ENCODE data around the gene SMIM38. TPM values are rescaled to one million over a fixed set of nuclear protein-coding genes. Genes with fewer than 3 reads are reported as not detected.

SMIM38 gene
- total RNA-seq, 1 donor from 2014 or later = 0.32 TPM

- H3K4me3 Mint-ChIP-seq (ENCODE audit: unreplicated experiment) = no peak overlapping the region
- TF ChIP-seq, protein P1, sequence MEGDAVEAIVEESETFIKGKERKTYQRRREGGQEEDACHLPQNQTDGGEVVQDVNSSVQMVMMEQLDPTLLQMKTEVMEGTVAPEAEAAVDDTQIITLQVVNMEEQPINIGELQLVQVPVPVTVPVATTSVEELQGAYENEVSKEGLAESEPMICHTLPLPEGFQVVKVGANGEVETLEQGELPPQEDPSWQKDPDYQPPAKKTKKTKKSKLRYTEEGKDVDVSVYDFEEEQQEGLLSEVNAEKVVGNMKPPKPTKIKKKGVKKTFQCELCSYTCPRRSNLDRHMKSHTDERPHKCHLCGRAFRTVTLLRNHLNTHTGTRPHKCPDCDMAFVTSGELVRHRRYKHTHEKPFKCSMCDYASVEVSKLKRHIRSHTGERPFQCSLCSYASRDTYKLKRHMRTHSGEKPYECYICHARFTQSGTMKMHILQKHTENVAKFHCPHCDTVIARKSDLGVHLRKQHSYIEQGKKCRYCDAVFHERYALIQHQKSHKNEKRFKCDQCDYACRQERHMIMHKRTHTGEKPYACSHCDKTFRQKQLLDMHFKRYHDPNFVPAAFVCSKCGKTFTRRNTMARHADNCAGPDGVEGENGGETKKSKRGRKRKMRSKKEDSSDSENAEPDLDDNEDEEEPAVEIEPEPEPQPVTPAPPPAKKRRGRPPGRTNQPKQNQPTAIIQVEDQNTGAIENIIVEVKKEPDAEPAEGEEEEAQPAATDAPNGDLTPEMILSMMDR (IDR thresholded peaks at IDR 0.05; ENCODE audit: partially characterized antibody, unreplicated experiment) = no peak
- peaks cover 7% of the 10 kb centered on the region for H3K27me3 Mint-ChIP-seq (ENCODE audit: unreplicated experiment)
Measured at GRCh38 chr11:69122326-69122629, 33.5 kb upstream of the SMIM38 start.

DNA sequence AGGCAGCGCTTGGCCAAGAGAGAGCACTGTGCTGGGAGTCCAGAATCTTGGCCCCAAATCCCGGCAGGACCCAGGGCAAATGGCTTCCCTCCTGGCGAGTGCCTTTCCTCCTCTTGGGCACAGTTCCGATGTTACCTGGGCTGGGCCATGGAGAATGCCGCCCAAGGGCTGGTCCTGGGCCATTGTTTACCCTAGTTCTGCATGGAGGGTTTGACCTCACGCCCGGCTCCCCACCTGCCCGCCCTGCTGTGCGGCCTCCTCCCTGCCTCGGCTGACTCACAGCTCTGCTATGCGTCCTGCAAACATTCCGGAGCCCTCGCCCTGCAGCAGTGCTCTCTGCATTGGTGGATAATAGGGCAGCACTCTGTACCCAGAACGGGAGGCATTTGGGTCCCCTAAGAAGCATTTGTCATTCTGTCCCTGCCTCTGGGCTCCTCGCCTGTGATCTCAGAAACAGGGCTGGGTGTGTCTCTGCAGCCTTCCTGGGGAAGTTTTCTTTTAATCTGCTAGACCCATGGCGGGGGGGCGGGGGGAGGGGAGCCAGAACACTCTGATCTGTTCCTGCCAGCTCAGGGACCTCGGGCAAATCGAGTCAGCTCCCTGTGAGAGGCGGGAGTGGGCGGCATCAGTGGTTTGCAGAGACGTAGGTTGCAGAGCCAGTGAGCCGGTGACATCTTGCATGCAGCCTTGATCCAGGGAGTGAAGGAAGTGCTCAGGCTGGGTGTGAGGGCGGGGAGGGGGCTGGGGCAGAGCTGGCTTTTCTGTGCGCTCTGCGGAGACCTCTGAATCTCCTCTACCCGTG, 32.9 kb upstream of the SMIM38 start:
- DNase-seq = no peak
- H3K9me3 Mint-ChIP-seq (ENCODE audit: unreplicated experiment) = peaks cover 3% of the 10 kb centered on the region
- H3K4me1 Mint-ChIP-seq (ENCODE audit: low read depth, unreplicated experiment) = peaks cover 2% of the 10 kb centered on the region
- H3K27me3 Mint-ChIP-seq (ENCODE audit: unreplicated experiment) = peaks cover 7% of the 10 kb centered on the region
- no peak overlapping the region for H3K4me3 Mint-ChIP-seq (ENCODE audit: unreplicated experiment)
- H3K27ac Mint-ChIP-seq (ENCODE audit: unreplicated experiment) = no peak overlapping the region
- TF ChIP-seq, protein P1 (IDR thresholded peaks at IDR 0.05; ENCODE audit: partially characterized antibody, unreplicated experiment) = no peak
- H3K36me3 Mint-ChIP-seq (ENCODE audit: unreplicated experiment) = no peaks in the 10 kb centered on the region

More at GRCh38 chr11:69122326-69122629, 33.5 kb upstream of the SMIM38 start:
- Mint-ChIP-seq H3K36me3 (ENCODE audit: unreplicated experiment) (no peaks in the 10 kb centered on the region), H3K4me1 (ENCODE audit: low read depth, unreplicated experiment) (peaks cover 2% of the 10 kb centered on the region), H3K9me3 (ENCODE audit: unreplicated experiment) (peaks cover 3% of the 10 kb centered on the region), H3K27ac (ENCODE audit: unreplicated experiment) (no peak overlapping the region)
- no peak for DNase-seq

DNA sequence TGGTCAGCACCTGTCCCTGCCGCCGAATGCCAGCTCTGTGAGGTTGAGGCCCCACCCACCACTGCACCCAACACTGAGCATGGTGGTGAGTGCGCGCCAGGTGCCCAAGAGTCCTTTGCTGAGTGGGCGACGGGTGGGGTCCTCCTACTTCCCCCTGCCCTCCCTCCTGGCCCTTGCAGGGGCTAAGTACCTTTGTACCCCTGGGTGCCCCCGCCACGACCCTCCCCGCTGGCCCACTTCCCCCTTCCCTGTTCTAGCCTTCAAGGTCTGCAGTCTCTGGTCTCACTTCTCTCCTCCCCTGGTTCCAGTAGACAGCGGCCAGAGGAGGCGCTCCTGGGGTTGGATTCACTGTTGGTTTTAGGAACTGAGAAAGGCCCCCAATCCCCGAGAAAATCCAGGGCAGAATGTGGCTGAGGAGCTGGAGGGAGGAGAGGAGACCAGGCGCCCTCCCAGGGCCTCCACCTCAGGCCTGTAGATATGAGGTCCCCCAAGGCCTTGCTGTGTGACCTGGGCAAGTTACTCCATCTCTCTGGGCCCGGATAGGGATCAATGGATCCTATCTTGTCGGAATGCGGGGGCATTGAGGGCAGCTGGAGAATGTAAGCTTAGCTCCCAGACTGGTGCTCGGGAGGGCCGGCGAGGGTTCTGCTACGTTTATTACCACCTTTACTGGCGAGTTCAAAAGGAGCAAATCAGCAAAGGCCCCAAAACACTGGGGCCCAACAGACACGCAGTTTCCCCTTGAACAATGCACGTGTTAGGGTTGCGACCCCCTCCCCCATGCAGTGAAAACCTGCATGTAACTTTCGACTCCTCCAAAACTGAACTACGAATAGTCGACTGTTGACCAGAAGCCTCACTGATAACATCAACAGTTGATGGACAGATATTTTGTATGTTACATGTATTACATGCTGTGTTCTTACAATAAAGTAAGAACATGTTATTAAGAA, 31.9 kb upstream of the SMIM38 start:
- Mint-ChIP-seq H3K27ac (ENCODE audit: unreplicated experiment) (no peak overlapping the region), H3K36me3 (ENCODE audit: unreplicated experiment) (peaks cover 2% of the 10 kb centered on the region), H3K4me1 (ENCODE audit: low read depth, unreplicated experiment) (peaks cover 2% of the 10 kb centered on the region), H3K9me3 (ENCODE audit: unreplicated experiment) (peaks cover 2% of the 10 kb centered on the region), H3K27me3 (ENCODE audit: unreplicated experiment) (peaks cover 7% of the 10 kb centered on the region), H3K4me3 (ENCODE audit: unreplicated experiment) (no peak overlapping the region)
- DNase-seq = no peak
- TF ChIP-seq, protein P1 (IDR thresholded peaks at IDR 0.05; ENCODE audit: partially characterized antibody, unreplicated experiment) = no peak

DNA sequence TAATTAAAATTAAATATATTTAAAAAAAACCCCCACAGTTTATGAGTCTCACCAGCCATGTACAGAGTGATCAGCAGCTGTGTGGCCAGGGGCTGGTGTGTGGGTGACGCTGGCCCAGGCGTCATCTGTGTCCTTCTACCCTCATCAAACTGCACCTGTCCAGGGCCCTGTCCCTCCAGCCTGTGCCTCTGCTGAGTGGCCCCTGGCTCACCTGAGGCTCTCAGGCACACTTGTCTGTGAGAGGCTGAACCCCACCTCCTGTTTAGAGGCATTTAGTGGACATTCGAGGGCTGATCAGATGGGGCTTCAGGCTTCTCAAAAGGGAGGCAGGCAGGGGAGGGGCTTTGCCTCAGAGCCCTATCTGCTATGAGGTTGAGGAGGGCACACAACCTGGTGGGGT, 29.9 kb upstream of the SMIM38 start:
- Mint-ChIP-seq H3K9me3 (ENCODE audit: unreplicated experiment) (peaks cover 5% of the 10 kb centered on the region), H3K27me3 (ENCODE audit: unreplicated experiment) (peaks cover 6% of the 10 kb centered on the region), H3K4me1 (ENCODE audit: low read depth, unreplicated experiment) (peaks cover 2% of the 10 kb centered on the region), H3K27ac (ENCODE audit: unreplicated experiment) (no peak overlapping the region), H3K36me3 (ENCODE audit: unreplicated experiment) (peaks cover 5% of the 10 kb centered on the region), H3K4me3 (ENCODE audit: unreplicated experiment) (no peak overlapping the region)
- no peak for DNase-seq
- TF ChIP-seq, protein P1 (IDR thresholded peaks at IDR 0.05; ENCODE audit: partially characterized antibody, unreplicated experiment) = no peak

Measured in glutamatergic neuron (in vitro differentiated cells).